ENCODE measurements around the gene SMIM1.

Gene SMIM1

DNA sequence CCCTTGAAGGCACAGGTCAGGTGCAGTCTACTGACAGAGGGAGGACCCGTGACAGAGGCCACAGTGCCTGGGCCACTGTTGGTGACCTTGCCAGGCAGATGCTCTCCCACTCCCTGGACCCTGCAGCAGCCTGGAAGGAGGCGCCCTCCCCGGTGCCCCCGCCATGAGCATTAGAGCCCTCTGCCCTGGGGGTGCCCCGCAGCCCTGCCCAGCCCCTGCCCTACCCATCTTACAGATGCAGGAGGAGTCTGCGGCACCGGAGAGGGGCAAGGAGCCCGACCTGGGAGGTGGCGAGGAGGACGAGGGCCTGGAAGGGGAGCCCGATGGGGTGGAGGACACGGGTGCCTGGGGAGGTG is 9.7 kb upstream of the SMIM1 start:
- in situ Hi-C loops (cut with HindIII; ENCODE audit: low sequenced_read_pairs): no loop called here
- DNase-seq (ENCODE audit: low read depth): no peak
- TF ChIP-seq, protein P1, sequence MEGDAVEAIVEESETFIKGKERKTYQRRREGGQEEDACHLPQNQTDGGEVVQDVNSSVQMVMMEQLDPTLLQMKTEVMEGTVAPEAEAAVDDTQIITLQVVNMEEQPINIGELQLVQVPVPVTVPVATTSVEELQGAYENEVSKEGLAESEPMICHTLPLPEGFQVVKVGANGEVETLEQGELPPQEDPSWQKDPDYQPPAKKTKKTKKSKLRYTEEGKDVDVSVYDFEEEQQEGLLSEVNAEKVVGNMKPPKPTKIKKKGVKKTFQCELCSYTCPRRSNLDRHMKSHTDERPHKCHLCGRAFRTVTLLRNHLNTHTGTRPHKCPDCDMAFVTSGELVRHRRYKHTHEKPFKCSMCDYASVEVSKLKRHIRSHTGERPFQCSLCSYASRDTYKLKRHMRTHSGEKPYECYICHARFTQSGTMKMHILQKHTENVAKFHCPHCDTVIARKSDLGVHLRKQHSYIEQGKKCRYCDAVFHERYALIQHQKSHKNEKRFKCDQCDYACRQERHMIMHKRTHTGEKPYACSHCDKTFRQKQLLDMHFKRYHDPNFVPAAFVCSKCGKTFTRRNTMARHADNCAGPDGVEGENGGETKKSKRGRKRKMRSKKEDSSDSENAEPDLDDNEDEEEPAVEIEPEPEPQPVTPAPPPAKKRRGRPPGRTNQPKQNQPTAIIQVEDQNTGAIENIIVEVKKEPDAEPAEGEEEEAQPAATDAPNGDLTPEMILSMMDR (IDR thresholded peaks at IDR 0.05; ENCODE audit: low read depth, low read length, missing control alignments): no peak
- H3K4me3 ChIP-seq (ENCODE audit: low read depth, low read length): no peak overlapping the region

DNA sequence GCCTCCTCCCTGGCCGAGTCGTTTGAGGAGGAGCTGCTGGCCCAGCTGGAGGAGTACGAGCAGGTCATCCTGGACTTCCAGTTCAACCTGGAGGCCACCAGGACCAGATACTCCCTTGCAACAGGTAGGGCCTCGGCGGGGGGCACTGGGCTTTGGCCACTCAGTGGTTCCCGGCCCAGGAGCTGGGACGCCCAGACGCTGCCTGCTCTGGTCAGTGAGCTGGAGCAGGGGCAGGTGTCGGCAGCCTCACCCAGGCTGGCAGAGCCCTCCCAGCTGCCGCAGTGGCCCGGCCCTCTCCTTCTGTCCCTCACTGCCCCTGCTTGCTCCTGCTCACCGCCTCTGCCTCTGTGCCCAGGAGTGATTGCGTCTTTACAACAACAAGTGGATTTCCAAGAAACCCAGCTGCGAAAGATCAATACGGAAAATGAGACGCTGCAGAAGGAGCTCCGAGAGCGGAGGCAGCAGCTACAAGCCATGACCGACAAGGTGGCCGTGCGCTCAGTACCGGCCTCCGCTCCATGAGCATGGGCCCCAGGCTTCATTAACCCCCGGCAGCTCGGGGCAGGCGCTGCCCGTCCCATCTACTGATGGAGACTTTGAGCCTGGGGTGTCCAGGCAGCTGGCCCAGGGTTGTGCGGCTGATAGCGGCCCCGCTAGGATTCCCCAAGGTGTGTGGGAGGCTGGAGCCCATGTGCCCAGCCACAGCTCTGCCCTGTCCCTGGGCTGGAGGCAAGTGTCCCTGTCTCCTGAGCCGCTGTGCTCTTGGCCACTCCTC is 9.0 kb upstream of the SMIM1 start:
- no peak for DNase-seq (ENCODE audit: low read depth)
- no peak overlapping the region for H3K4me3 ChIP-seq (ENCODE audit: low read depth, low read length)
- in situ Hi-C loops (cut with HindIII; ENCODE audit: low sequenced_read_pairs): no loop called here
- TF ChIP-seq, protein P1 (IDR thresholded peaks at IDR 0.05; ENCODE audit: low read depth, low read length, missing control alignments): no peak

DNA sequence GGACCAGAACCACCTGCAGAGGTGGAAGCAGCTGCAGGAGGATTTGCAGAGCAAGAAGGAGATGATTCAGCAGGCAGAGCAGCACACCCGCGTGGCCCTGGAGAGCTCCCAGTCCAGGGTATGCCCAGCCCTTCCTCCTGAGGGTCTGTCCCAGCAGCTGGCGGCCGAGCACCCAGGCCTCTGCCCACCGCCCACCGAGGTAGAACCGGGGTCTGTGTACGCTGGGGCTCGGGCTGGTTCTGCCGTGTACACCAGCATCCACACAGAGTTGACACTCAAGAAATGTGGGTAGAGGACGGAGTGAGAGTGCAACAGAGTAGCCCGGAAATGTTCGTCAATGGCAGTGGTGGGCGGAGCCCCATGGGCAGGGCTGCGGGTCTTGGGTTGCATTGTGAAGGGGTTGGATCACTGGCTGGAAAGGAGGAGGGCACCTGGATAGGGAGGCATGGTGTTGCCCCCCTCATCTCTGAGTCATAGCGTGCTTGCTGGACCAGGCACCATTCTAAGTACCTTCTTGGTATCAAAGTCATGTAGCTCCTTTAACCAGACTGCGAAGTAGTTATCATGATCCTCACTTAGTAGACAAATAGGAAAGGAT is 5.1 kb upstream of the SMIM1 start:
- no peak for DNase-seq (ENCODE audit: low read depth)
- no peak overlapping the region for H3K4me3 ChIP-seq (ENCODE audit: low read depth, low read length)
- in situ Hi-C loops (cut with HindIII; ENCODE audit: low sequenced_read_pairs): no loop called here
- TF ChIP-seq, protein P1 (IDR thresholded peaks at IDR 0.05; ENCODE audit: low read depth, low read length, missing control alignments): no peak

DNA sequence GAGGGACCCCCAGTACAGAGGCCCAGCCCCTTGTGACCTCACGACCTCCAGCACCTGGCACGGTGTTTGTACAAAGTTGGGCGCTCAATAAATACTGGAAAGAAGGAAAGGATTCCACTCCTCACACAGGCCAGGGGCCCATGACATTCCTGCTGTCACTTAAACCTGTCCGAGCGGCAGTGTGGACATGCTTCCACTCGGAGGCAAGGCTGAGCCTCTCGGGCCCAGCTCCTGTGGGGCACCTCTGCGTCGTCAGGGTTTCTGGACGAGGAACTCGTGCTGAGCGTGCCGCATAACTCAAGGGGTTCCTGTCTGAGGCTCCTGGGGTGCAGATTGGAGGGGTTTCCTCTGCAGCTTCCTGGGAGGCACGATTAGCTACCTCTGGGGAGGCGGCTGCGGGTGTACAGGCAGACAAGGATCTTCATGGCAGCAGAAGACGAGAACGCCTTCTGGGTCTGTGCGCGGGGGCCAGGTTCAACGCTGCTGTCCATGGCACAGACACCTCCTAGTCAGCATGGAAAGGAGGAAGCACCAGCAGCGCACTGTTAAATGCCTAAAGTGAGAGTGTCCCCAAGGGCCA is 3.6 kb upstream of the SMIM1 start:
- no peak for DNase-seq (ENCODE audit: low read depth)
- in situ Hi-C loops (cut with HindIII; ENCODE audit: low sequenced_read_pairs): no loop called here

DNA sequence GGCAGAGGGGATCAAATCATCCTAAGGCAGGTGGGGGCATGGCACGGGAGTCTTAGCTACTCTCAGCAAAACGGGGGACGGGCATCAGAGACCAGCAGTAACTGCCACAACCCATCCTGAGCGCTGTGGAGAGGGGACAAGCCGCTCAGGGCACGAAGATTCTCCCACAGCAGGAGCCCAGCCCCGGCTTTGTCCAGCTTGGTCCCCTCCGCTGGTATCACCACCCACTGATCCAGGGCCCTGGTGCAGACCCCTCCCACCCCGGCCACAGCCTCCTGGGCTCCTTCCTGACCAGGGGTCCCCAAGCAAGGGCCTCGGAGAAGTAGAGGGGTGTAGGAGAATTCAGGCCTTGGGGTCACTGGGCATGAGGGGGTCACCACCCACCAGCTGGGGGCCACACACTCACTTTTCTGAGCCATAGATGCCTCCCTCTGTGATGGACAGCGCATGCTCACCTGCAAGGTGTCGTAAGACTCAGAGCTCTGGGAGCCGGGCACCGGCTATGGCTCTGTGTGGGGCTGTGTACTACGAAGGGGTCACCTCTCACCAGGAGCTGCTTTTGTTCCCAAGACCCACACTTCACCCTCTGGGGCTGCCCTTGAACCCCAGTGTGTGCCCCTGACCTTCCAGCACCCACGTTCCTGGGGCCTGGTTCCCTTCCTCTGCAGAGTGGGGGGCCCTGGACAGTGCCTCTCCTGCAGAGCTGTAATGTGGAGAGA is 2.3 kb upstream of the SMIM1 start:
- TF ChIP-seq, protein P1 (IDR thresholded peaks at IDR 0.05; ENCODE audit: low read depth, low read length, missing control alignments): no peak

More for the DNA sequence above, 3.6 kb upstream of the SMIM1 start:
- TF ChIP-seq, protein P1 (IDR thresholded peaks at IDR 0.05; ENCODE audit: low read depth, low read length, missing control alignments): no peak
- no peak overlapping the region for H3K4me3 ChIP-seq (ENCODE audit: low read depth, low read length)

More for the DNA sequence above, 2.3 kb upstream of the SMIM1 start:
- DNase-seq (ENCODE audit: low read depth): no peak
- H3K4me3 ChIP-seq (ENCODE audit: low read depth, low read length): no peak overlapping the region
- in situ Hi-C loops (cut with HindIII; ENCODE audit: low sequenced_read_pairs): loop anchor here (5.0 kb wide), 1 partner anchor 123 kb away; no protein-coding TSS in a partner anchor
